Cardiac fibroblast (primary cell): Measurements from ENCODE around the gene TMEM239.

Experiments used
- DNase-seq, 2 donors: peaks; one replicate each; pipeline versions ENCODE4 v3.0.0 to v3.0.0-alpha.2; 2010; ENCODE audit warnings: low read depth in 2 of 2
- H3K4me3 ChIP-seq, 2 donors: replicated peaks in 1 of 2; 1 replicate in 1 of 2; 2 replicates in 1 of 2; pipeline ENCODE4 v1.5.1; 2011; ENCODE audit warnings: low read depth in 2 of 2, low read length in 2 of 2, mild to moderate bottlenecking in 2 of 2, moderate library complexity in 1 of 2
- TF ChIP-seq, protein P1 (sequence below): IDR thresholded peaks from one replicate; pipeline ENCODE4 v1.5.1; 2011; ENCODE audit warnings: low read depth, mild to moderate bottlenecking, low read length, inconsistent platforms

TMEM239 gene

GRCh38 chr20:2839732-2840137 is 23.6 kb downstream of the TMEM239 start:
- no peak for DNase-seq
- H3K4me3 ChIP-seq, result peak overlapping the region; percentile 88 to 92
- TF ChIP-seq, protein P1, sequence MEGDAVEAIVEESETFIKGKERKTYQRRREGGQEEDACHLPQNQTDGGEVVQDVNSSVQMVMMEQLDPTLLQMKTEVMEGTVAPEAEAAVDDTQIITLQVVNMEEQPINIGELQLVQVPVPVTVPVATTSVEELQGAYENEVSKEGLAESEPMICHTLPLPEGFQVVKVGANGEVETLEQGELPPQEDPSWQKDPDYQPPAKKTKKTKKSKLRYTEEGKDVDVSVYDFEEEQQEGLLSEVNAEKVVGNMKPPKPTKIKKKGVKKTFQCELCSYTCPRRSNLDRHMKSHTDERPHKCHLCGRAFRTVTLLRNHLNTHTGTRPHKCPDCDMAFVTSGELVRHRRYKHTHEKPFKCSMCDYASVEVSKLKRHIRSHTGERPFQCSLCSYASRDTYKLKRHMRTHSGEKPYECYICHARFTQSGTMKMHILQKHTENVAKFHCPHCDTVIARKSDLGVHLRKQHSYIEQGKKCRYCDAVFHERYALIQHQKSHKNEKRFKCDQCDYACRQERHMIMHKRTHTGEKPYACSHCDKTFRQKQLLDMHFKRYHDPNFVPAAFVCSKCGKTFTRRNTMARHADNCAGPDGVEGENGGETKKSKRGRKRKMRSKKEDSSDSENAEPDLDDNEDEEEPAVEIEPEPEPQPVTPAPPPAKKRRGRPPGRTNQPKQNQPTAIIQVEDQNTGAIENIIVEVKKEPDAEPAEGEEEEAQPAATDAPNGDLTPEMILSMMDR, result no peak

DNA sequence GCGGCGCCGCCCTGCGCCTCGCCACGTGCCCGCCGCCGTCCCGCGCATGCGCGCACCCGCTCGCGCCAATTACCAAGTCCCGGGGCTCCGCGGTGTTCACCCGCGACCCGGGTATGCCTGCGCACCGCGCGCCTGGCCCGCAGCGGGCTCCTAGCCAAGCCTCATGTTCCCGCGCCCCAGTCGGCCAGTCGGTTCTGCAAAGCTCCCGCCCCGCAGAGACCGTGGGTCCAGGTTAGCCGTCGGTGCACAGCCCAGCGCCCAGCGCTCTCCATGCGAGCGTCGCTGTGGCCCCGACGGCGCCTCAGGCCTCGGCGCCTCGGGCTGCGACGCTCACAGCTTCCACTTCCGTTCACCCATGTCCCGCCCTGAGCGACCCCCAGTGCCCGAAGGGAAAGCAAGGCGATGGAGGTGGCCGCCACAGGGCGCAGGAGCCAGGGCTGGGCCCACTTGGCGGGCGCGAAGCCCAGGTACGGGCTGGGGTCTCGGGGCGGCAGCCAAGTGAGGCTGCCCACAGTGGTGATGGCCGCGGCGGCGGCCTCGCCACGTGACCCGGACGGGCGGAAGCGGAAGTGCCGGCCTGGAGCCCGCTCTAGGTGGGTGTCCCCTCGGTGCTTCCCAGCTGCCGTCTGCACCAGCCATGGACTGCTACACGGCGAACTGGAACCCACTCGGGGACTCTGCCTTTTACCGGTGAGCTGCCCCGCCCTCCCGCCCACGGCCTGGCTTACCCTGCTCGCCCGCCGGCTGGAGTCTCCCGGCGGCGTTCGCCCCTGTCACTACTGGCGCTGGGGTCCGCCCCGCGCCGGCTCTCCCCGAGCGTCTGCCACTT is 24.2 kb downstream of the TMEM239 start, which contains the start of the genes PCED1A and VPS16:
Gene PCED1A (minus strand): TSS at position 518 of the 829 bp plus-strand sequence. CDS start 743 bp downstream, outside the sequence.
Gene VPS16 (plus strand): TSS at position 608 of the 829 bp plus-strand sequence. CDS start 30 bp downstream, at position 638.
- TF ChIP-seq, protein P1, result no peak
- DNase-seq, result peak; percentile 86 to 90
- peak within 1 kb of the TSS; percentile 88 to 92 for H3K4me3 ChIP-seq

DNA sequence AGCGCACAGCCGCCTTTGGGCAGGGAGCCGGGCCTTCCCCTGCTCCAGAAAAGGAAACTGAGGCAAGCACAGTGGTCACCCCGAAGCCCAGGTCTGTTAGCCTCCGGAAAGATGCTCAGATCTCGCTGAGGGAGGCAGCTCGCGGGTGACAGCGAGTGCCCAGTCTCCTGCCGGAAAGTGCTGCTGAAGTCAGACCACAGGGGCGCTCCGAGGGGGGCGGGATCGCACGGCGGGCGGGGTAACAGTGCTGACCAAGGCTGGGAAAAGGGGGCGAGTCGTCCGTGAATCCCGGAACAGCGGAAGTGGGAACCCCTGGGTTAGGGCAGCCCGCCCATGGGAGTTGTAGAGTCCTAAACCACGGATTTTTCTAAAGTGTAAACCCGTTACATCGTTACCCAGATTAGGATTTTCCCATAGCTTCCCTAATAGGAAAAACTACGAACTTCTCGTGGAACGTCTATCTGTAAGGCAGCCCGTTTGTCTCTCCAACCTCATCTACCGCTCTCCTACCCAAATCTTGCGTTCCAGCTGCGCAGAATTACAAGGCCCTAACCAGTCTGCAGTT is 24.9 kb downstream of the TMEM239 start:
- TF ChIP-seq, protein P1, result no peak
- peak; percentile 62 to 85 for DNase-seq
- H3K4me3 ChIP-seq, result peak overlapping the region; percentile 88 to 92

DNA sequence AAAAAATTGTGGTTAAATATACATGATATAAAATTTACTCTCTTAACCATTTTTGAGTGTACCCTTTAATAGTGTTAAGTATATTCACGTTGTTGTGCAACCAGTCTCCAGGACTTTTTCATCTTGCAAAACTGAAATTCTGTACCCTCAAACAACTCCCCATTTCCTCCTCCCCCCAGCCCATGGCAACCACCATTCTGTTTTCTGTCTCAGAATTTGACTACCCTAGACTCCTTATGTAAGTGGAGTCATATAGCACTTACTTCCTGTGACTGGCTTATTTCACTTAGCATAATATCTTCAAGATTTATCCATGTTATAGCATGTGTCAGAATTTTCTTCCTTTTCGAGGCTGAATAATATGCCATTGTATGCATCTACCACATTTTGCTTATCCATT is 29.4 kb downstream of the TMEM239 start:
- no peak for DNase-seq
- H3K4me3 ChIP-seq, result no peak overlapping the region
- TF ChIP-seq, protein P1, result no peak

GRCh38 chr20:2846698-2847097 is 30.5 kb downstream of the TMEM239 start:
- no peak overlapping the region for H3K4me3 ChIP-seq
- no peak for DNase-seq
- TF ChIP-seq, protein P1, result no peak

GRCh38 chr20:2847802-2848201 is 31.6 kb downstream of the TMEM239 start:
- no peak overlapping the region for H3K4me3 ChIP-seq
- TF ChIP-seq, protein P1, result no peak
- DNase-seq, result no peak
